A549 (cell line): ENCODE data around the gene SEMA4D.

Experiments
- BHLHE40 ChIP-seq: IDR thresholded peaks from 2 replicates; pipeline ENCODE4 v1.6.1; 2012; ENCODE audit warnings: low read depth, low read length, inconsistent platforms
- CEBPB ChIP-seq, 2 experiments: fragments of >200 bp in 1 of 2; sonication (Bioruptor Twin) in 1 of 2; formaldehyde crosslinking in 1 of 2; IDR thresholded peaks; 2 replicates each; pipeline ENCODE4 v1.6.1; 2012 to 2016
- CTCF ChIP-seq: fragments of >200 bp; sonication (Bioruptor Twin); formaldehyde crosslinking; IDR thresholded peaks from 3 replicates; pipeline ENCODE4 v1.5.1; 2016
- ELK1 ChIP-seq: fragments of 150-350 bp; IDR thresholded peaks from 2 replicates; pipeline ENCODE4 v1.6.1; 2014; ENCODE audit warnings: low read depth, mild to moderate bottlenecking, low read length
- JUNB ChIP-seq: fragments of >200 bp; sonication (Bioruptor Twin); formaldehyde crosslinking; IDR thresholded peaks from 2 replicates; pipeline ENCODE4 v1.6.1; 2016
- KDM1A ChIP-seq: fragments of 200-600 bp; sonication (generic); IDR thresholded peaks from 2 replicates; pipeline ENCODE4 v1.6.1; 2016; ENCODE audit warnings: low read depth, mild to moderate bottlenecking
- MAZ ChIP-seq: fragments of 150-350 bp; IDR thresholded peaks from 2 replicates; pipeline ENCODE4 v1.6.1; 2014; ENCODE audit warnings: antibody characterized with exemption, low read depth, low read length, borderline replicate concordance
- PBX3 ChIP-seq: IDR thresholded peaks from 2 replicates; pipeline ENCODE4 v1.6.1; 2012
- POLR2A ChIP-seq: IDR thresholded peaks from 2 replicates; pipeline ENCODE4 v1.6.1; 2012; ENCODE audit warnings: mild to moderate bottlenecking, low read length
- RAD21 ChIP-seq, 2 experiments: fragments of >200 bp in 1 of 2; sonication (Bioruptor Twin) in 1 of 2; formaldehyde crosslinking in 1 of 2; IDR thresholded peaks in 1 of 2; conservative IDR thresholded peaks in 1 of 2; 2 replicates in 1 of 2; 3 replicates in 1 of 2; pipeline ENCODE4 v1.6.1; 2012 to 2018; ENCODE audit warnings: inconsistent platforms in 1 of 2
- REST ChIP-seq: fragments of 200-600 bp; sonication (generic); IDR thresholded peaks from 2 replicates; pipeline ENCODE4 v1.6.1; 2016; ENCODE audit warnings: antibody characterized with exemption, mild to moderate bottlenecking, moderate library complexity
- RFX5 ChIP-seq: fragments of 450-650 bp; IDR thresholded peaks from 2 replicates; pipeline ENCODE4 v1.7.1; 2014; ENCODE audit warnings: antibody characterized with exemption, mild to moderate bottlenecking, moderate library complexity
- SMC3 ChIP-seq: fragments of >200 bp; sonication (Bioruptor Twin); formaldehyde crosslinking; IDR thresholded peaks from 3 replicates; pipeline ENCODE4 v1.6.1; 2018; ENCODE audit warnings: inconsistent platforms
- TFCP2L1 ChIP-seq: fragments of 250-450 bp; sonication (Bioruptor Pico); IDR thresholded peaks from 2 replicates; pipeline ENCODE4 v1.5.0; 2021; ENCODE audit warnings: mild to moderate bottlenecking

GRCh38 chr9:89437772-89438171 is 60.1 kb downstream of the SEMA4D start:
- TF ChIP-seq CTCF (no peak), PBX3 (no peak), JUNB (no peak), POLR2A (no peak), KDM1A (no peak), RFX5 (no peak), SMC3 (no peak), REST (no peak), MAZ (no peak), BHLHE40 (no peak), ELK1 (no peak), CEBPB (IDR thresholded peaks at IDR 0.05) (no peak), RAD21 (conservative IDR thresholded peaks at IDR 0.05 in 1 of 2, IDR thresholded peaks at IDR 0.05 in 1 of 2) (no peak), TFCP2L1 (CRISPR knock-in tag) (no peak)
